HEK293 (cell line): ENCODE data around the gene TINCR.

Experiments
- CTCF ChIA-PET: fragments of 350-600 bp; formaldehyde crosslinking; extraction: SDS; loops from one replicate; lab custom pipeline; 2021; ENCODE audit warnings: antibody characterized with exemption; lab: Yijun Ruan, JAX
- POLR2A ChIA-PET: fragments of 300-600 bp; formaldehyde crosslinking; extraction: SDS; loops from one replicate; lab custom pipeline; 2020; ENCODE audit warnings: antibody characterized with exemption, inconsistent platforms; lab: Yijun Ruan, JAX
- H3K27ac ChIP-seq: fragments of 200-500 bp; sonication (Bioruptor generic); 2 replicates; pipeline ENCODE4 v1.5.1; 2014; ENCODE audit warnings: low read depth, low read length, control low read depth, inconsistent platforms; ENCODE audit errors: extremely low read depth
- H3K36me3 ChIP-seq, 2 experiments: fragments of 200-500 bp in 1 of 2; sonication (Bioruptor generic) in 1 of 2; 1 replicate in 1 of 2; 2 replicates in 1 of 2; pipeline ENCODE4 v1.5.1; 2014 to 2017; ENCODE audit warnings: inconsistent platforms in 2 of 2, low read length in 2 of 2; ENCODE audit not compliant: control insufficient read depth in 2 of 2, insufficient read depth in 1 of 2
- H3K4me1 ChIP-seq: fragments of 200-500 bp; sonication (Bioruptor generic); 2 replicates; pipeline ENCODE4 v1.5.1; 2014; ENCODE audit warnings: mild to moderate bottlenecking, low read length, inconsistent platforms; ENCODE audit not compliant: control insufficient read depth, insufficient read depth
- H3K4me3 ChIP-seq: 2 replicates; pipeline ENCODE4 v1.5.1; 2011; ENCODE audit warnings: low read depth, mild to moderate bottlenecking, control low read depth, low read length, moderate library complexity
- H3K9me3 ChIP-seq: fragments of 200-500 bp; sonication (Bioruptor generic); 2 replicates; pipeline ENCODE4 v1.5.1; 2014; ENCODE audit warnings: low read depth, low read length, inconsistent platforms; ENCODE audit not compliant: control insufficient read depth, insufficient read depth
- GLIS1 ChIP-seq: fragments of 450-650 bp; formaldehyde crosslinking; IDR thresholded peaks from 2 replicates; pipeline ENCODE4 v1.5.1; 2016; ENCODE audit warnings: missing biosample characterization, missing genetic modification characterization
- KLF9 ChIP-seq: fragments of 450-650 bp; formaldehyde crosslinking; IDR thresholded peaks from 2 replicates; pipeline ENCODE4 v1.5.1; 2016; ENCODE audit warnings: missing biosample characterization, missing genetic modification characterization, low read depth
- SCRT2 ChIP-seq: fragments of 450-650 bp; formaldehyde crosslinking; IDR thresholded peaks from 2 replicates; pipeline ENCODE4 v1.5.1; 2016; ENCODE audit warnings: missing biosample characterization, missing genetic modification characterization
- SP3 ChIP-seq: fragments of 450-650 bp; formaldehyde crosslinking; IDR thresholded peaks from 2 replicates; pipeline ENCODE4 v1.5.1; 2016; ENCODE audit warnings: missing biosample characterization, missing genetic modification characterization
- ZBTB21 ChIP-seq: fragments of 450-650 bp; formaldehyde crosslinking; IDR thresholded peaks from 2 replicates; pipeline ENCODE4 v1.5.1; 2017; ENCODE audit warnings: missing biosample characterization, missing genetic modification characterization
- ZIC2 ChIP-seq: fragments of 450-650 bp; formaldehyde crosslinking; IDR thresholded peaks from 2 replicates; pipeline ENCODE4 v1.5.1; 2016; ENCODE audit warnings: missing biosample characterization, missing genetic modification characterization
- ZNF146 ChIP-seq: fragments of 450-650 bp; formaldehyde crosslinking; IDR thresholded peaks from 2 replicates; pipeline ENCODE4 v1.5.1; 2016; ENCODE audit warnings: missing biosample characterization, missing genetic modification characterization
- ZNF155 ChIP-seq: fragments of 450-650 bp; formaldehyde crosslinking; IDR thresholded peaks from 2 replicates; pipeline ENCODE4 v1.5.1; 2016; ENCODE audit warnings: missing biosample characterization, missing genetic modification characterization
- ZNF19 ChIP-seq: fragments of 450-650 bp; formaldehyde crosslinking; IDR thresholded peaks from 2 replicates; pipeline ENCODE4; 2016; ENCODE audit warnings: missing biosample characterization, missing genetic modification characterization, low read depth
- ZNF24 ChIP-seq: fragments of 450-650 bp; formaldehyde crosslinking; IDR thresholded peaks from 2 replicates; pipeline ENCODE4 v1.5.1; 2016; ENCODE audit warnings: missing biosample characterization, missing genetic modification characterization
- ZNF311 ChIP-seq: fragments of 450-650 bp; formaldehyde crosslinking; IDR thresholded peaks from 2 replicates; pipeline ENCODE4 v1.5.1; 2017; ENCODE audit warnings: missing biosample characterization, missing genetic modification characterization, borderline replicate concordance
- ZNF324 ChIP-seq: fragments of 450-650 bp; formaldehyde crosslinking; IDR thresholded peaks from 2 replicates; pipeline ENCODE4 v1.5.1; 2016; ENCODE audit warnings: missing biosample characterization, missing genetic modification characterization
- ZNF350 ChIP-seq: fragments of 450-650 bp; formaldehyde crosslinking; IDR thresholded peaks from 2 replicates; pipeline ENCODE4 v1.5.0; 2017; ENCODE audit warnings: missing biosample characterization, mild to moderate bottlenecking, missing genetic modification characterization
- ZNF394 ChIP-seq: fragments of 450-650 bp; formaldehyde crosslinking; IDR thresholded peaks from 2 replicates; pipeline ENCODE4 v1.5.1; 2016; ENCODE audit warnings: missing biosample characterization, missing genetic modification characterization, mild to moderate bottlenecking, moderate library complexity, borderline replicate concordance
- ZNF585B ChIP-seq: fragments of 450-650 bp; formaldehyde crosslinking; IDR thresholded peaks from 2 replicates; pipeline ENCODE4 v1.5.1; 2016; ENCODE audit warnings: missing biosample characterization, missing genetic modification characterization
- ZNF623 ChIP-seq: fragments of 450-650 bp; formaldehyde crosslinking; IDR thresholded peaks from 2 replicates; pipeline ENCODE4 v1.5.1; 2016; ENCODE audit warnings: missing biosample characterization, missing genetic modification characterization
- ZNF707 ChIP-seq: fragments of 450-650 bp; formaldehyde crosslinking; IDR thresholded peaks from 2 replicates; pipeline ENCODE4 v1.5.1; 2016; ENCODE audit warnings: missing biosample characterization, missing genetic modification characterization
- ZNF768 ChIP-seq: fragments of 450-650 bp; formaldehyde crosslinking; IDR thresholded peaks from 2 replicates; pipeline ENCODE4 v1.5.1; 2018; ENCODE audit warnings: missing biosample characterization, mild to moderate bottlenecking, missing genetic modification characterization
- ZNF776 ChIP-seq: fragments of 450-650 bp; formaldehyde crosslinking; IDR thresholded peaks from 2 replicates; pipeline ENCODE4 v1.5.0; 2017; ENCODE audit warnings: missing biosample characterization, missing genetic modification characterization, borderline replicate concordance
- ZSCAN16 ChIP-seq: fragments of 450-650 bp; formaldehyde crosslinking; IDR thresholded peaks from 2 replicates; pipeline ENCODE4 v1.5.1; 2016; ENCODE audit warnings: missing biosample characterization, missing genetic modification characterization
- ZSCAN30 ChIP-seq: fragments of 450-650 bp; IDR thresholded peaks from 2 replicates; pipeline ENCODE4 v1.5.1; 2018; ENCODE audit warnings: missing biosample characterization, mild to moderate bottlenecking, missing genetic modification characterization, moderate library complexity
- TF ChIP-seq, protein P1 (sequence below): fragments of 450-650 bp; formaldehyde crosslinking; IDR thresholded peaks from 2 replicates; pipeline ENCODE4 v1.5.0; 2017; ENCODE audit warnings: missing biosample characterization, missing genetic modification characterization, borderline replicate concordance
- TF ChIP-seq, protein P2 (sequence below): fragments of 450-650 bp; formaldehyde crosslinking; IDR thresholded peaks from 2 replicates; pipeline ENCODE4 v1.5.1; 2016; ENCODE audit warnings: missing biosample characterization, missing genetic modification characterization, borderline replicate concordance
- TF ChIP-seq, protein P3 (sequence below): fragments of 450-650 bp; formaldehyde crosslinking; IDR thresholded peaks from 2 replicates; pipeline ENCODE4 v1.5.1; 2016; ENCODE audit warnings: missing biosample characterization, missing genetic modification characterization
- TF ChIP-seq, protein P4 (sequence below): fragments of 450-650 bp; formaldehyde crosslinking; IDR thresholded peaks from 2 replicates; pipeline ENCODE4 v1.5.1; 2016; ENCODE audit warnings: missing biosample characterization, missing genetic modification characterization, low read depth
- TF ChIP-seq, protein P5 (sequence below): IDR thresholded peaks from 2 replicates; pipeline ENCODE4 v1.6.1; 2011; ENCODE audit warnings: mild to moderate bottlenecking, low read depth, low read length, borderline replicate concordance
- TF ChIP-seq, protein P6 (sequence below): fragments of 450-650 bp; formaldehyde crosslinking; IDR thresholded peaks from 2 replicates; pipeline ENCODE4 v1.5.1; 2017; ENCODE audit warnings: missing biosample characterization, missing genetic modification characterization

Gene TINCR

DNA sequence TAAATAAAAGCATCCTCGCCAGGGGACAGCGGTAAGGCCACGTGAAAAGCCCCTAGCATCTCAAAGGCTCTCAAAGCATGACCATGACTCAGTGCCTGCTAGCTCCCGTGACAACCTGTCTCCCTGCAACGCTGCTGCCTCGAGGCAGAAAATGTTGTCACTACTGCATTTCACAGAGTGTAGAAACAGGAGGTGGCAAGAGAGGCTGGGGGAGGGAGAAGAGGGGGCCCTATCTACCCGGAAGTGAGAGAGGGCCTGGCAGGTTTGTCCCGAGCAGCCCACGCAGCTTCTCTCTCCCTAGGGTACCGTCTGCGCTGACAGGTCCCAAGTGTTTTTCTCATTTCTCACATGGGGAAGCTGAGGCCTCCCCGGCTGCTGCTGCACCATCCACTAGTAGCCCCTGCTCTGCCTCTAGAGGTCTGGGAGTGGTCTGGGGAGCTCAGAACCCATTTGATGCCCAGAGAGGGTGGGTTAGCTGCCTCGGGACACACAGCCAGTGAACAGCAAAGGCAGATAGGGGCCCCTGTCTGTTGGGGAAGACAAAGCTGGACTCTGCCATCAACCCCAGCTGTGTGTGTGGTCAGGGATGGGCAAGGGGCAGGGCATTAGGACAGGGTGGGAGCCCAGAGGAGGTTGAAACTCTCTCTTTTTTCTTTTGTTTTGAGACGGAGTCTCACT is 3.7 kb downstream of the TINCR start:
- Histone ChIP-seq H3K27ac (no peak overlapping the region), H3K4me1 (no peaks in the 10 kb centered on the region), H3K4me3 (no peak overlapping the region), H3K9me3 (no peaks in the 10 kb centered on the region), H3K36me3 (no peaks in the 10 kb centered on the region)
- ChIA-PET CTCF (interaction anchor here (0.5 to 1.2 kb wide), 6 partner anchors 9 to 760 kb away, joined by 3 to 8 read pairs (median 3); no protein-coding TSS in a partner anchor), POLR2A (no interaction called here)
- TF ChIP-seq ZNF350 (tag by site-specific recombination) (no peak), ZNF19 (tag by site-specific recombination) (no peak), ZNF623 (tag by site-specific recombination) (no peak), GLIS1 (tag by site-specific recombination) (peak; percentile 37; the same call in 1 of the 2 replicates), ZNF776 (no peak), ZNF394 (0 out of 2 replicates have a peak, but pooled peaks have one; percentile 24), ZNF311 (tag by site-specific recombination) (no peak), ZNF155 (tag by site-specific recombination) (no peak), ZNF768 (peak; percentile 91; the same call in 1 of the 2 replicates), SP3 (tag by site-specific recombination) (no peak), SCRT2 (0 out of 2 replicates have a peak, but pooled peaks have one; percentile 27), KLF9 (tag by site-specific recombination) (no peak), ZNF24 (no peak), ZNF707 (tag by site-specific recombination) (no peak), ZBTB21 (tag by site-specific recombination) (no peak), ZNF324 (tag by site-specific recombination) (no peak), ZNF146 (tag by site-specific recombination) (no peak), ZNF585B (tag by site-specific recombination) (no peak), ZSCAN30 (tag by site-specific recombination) (no peak), ZSCAN16 (tag by site-specific recombination) (no peak), ZIC2 (tag by site-specific recombination) (0 out of 2 replicates have a peak, but pooled peaks have one; percentile 34)
- TF ChIP-seq, protein P1, sequence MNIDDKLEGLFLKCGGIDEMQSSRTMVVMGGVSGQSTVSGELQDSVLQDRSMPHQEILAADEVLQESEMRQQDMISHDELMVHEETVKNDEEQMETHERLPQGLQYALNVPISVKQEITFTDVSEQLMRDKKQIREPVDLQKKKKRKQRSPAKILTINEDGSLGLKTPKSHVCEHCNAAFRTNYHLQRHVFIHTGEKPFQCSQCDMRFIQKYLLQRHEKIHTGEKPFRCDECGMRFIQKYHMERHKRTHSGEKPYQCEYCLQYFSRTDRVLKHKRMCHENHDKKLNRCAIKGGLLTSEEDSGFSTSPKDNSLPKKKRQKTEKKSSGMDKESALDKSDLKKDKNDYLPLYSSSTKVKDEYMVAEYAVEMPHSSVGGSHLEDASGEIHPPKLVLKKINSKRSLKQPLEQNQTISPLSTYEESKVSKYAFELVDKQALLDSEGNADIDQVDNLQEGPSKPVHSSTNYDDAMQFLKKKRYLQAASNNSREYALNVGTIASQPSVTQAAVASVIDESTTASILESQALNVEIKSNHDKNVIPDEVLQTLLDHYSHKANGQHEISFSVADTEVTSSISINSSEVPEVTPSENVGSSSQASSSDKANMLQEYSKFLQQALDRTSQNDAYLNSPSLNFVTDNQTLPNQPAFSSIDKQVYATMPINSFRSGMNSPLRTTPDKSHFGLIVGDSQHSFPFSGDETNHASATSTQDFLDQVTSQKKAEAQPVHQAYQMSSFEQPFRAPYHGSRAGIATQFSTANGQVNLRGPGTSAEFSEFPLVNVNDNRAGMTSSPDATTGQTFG, result no peak
- TF ChIP-seq, protein P2, sequence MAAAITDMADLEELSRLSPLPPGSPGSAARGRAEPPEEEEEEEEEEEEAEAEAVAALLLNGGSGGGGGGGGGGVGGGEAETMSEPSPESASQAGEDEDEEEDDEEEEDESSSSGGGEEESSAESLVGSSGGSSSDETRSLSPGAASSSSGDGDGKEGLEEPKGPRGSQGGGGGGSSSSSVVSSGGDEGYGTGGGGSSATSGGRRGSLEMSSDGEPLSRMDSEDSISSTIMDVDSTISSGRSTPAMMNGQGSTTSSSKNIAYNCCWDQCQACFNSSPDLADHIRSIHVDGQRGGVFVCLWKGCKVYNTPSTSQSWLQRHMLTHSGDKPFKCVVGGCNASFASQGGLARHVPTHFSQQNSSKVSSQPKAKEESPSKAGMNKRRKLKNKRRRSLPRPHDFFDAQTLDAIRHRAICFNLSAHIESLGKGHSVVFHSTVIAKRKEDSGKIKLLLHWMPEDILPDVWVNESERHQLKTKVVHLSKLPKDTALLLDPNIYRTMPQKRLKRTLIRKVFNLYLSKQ (tag by site-specific recombination), result no peak
- TF ChIP-seq, protein P3, sequence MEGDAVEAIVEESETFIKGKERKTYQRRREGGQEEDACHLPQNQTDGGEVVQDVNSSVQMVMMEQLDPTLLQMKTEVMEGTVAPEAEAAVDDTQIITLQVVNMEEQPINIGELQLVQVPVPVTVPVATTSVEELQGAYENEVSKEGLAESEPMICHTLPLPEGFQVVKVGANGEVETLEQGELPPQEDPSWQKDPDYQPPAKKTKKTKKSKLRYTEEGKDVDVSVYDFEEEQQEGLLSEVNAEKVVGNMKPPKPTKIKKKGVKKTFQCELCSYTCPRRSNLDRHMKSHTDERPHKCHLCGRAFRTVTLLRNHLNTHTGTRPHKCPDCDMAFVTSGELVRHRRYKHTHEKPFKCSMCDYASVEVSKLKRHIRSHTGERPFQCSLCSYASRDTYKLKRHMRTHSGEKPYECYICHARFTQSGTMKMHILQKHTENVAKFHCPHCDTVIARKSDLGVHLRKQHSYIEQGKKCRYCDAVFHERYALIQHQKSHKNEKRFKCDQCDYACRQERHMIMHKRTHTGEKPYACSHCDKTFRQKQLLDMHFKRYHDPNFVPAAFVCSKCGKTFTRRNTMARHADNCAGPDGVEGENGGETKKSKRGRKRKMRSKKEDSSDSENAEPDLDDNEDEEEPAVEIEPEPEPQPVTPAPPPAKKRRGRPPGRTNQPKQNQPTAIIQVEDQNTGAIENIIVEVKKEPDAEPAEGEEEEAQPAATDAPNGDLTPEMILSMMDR (tag by site-specific recombination), result no peak
- TF ChIP-seq, protein P4, sequence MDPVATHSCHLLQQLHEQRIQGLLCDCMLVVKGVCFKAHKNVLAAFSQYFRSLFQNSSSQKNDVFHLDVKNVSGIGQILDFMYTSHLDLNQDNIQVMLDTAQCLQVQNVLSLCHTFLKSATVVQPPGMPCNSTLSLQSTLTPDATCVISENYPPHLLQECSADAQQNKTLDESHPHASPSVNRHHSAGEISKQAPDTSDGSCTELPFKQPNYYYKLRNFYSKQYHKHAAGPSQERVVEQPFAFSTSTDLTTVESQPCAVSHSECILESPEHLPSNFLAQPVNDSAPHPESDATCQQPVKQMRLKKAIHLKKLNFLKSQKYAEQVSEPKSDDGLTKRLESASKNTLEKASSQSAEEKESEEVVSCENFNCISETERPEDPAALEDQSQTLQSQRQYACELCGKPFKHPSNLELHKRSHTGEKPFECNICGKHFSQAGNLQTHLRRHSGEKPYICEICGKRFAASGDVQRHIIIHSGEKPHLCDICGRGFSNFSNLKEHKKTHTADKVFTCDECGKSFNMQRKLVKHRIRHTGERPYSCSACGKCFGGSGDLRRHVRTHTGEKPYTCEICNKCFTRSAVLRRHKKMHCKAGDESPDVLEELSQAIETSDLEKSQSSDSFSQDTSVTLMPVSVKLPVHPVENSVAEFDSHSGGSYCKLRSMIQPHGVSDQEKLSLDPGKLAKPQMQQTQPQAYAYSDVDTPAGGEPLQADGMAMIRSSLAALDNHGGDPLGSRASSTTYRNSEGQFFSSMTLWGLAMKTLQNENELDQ (tag by site-specific recombination), result no peak
- TF ChIP-seq, protein P5, sequence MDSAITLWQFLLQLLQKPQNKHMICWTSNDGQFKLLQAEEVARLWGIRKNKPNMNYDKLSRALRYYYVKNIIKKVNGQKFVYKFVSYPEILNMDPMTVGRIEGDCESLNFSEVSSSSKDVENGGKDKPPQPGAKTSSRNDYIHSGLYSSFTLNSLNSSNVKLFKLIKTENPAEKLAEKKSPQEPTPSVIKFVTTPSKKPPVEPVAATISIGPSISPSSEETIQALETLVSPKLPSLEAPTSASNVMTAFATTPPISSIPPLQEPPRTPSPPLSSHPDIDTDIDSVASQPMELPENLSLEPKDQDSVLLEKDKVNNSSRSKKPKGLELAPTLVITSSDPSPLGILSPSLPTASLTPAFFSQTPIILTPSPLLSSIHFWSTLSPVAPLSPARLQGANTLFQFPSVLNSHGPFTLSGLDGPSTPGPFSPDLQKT, result no peak
- TF ChIP-seq, protein P6, sequence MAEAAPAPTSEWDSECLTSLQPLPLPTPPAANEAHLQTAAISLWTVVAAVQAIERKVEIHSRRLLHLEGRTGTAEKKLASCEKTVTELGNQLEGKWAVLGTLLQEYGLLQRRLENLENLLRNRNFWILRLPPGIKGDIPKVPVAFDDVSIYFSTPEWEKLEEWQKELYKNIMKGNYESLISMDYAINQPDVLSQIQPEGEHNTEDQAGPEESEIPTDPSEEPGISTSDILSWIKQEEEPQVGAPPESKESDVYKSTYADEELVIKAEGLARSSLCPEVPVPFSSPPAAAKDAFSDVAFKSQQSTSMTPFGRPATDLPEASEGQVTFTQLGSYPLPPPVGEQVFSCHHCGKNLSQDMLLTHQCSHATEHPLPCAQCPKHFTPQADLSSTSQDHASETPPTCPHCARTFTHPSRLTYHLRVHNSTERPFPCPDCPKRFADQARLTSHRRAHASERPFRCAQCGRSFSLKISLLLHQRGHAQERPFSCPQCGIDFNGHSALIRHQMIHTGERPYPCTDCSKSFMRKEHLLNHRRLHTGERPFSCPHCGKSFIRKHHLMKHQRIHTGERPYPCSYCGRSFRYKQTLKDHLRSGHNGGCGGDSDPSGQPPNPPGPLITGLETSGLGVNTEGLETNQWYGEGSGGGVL (tag by site-specific recombination), result peak; percentile 89
